Stimulated activated naive CD8-positive, alpha-beta T cell treated with anti-CD3 and anti-CD28 coated beads, Interleukin-15, Interleukin-2, amounts not matched to agents 100 ng/mL and 50 ng/mL, for 24 hours (primary cell): ENCODE data around the gene PSMD1.
"Not testable (repeated sequence)": the region's sequence is repeated elsewhere in the genome, so short reads cannot be mapped to it uniquely, and the experiment has no call there.

Experiments used
- H3K27ac Mint-ChIP-seq: one replicate; pipeline ENCODE4 v1.8.0; 2021; ENCODE audit warnings: mild to moderate bottlenecking, mixed read lengths
- H3K27me3 Mint-ChIP-seq: one replicate; pipeline ENCODE4 v1.8.0; 2021; ENCODE audit warnings: mixed read lengths
- H3K36me3 Mint-ChIP-seq: one replicate; pipeline ENCODE4 v1.8.0; 2021; ENCODE audit warnings: low read depth, mixed read lengths
- H3K4me1 Mint-ChIP-seq: one replicate; pipeline ENCODE4 v1.8.0; 2021; ENCODE audit warnings: low read depth, mixed read lengths
- H3K4me3 Mint-ChIP-seq: one replicate; pipeline ENCODE4 v1.8.0; 2021; ENCODE audit warnings: mild to moderate bottlenecking, mixed read lengths
- H3K9me3 Mint-ChIP-seq: one replicate; pipeline ENCODE4 v1.8.0; 2021; ENCODE audit warnings: mixed read lengths

Gene PSMD1

GRCh38 chr2:231130336-231131056, 73.8 kb downstream of the PSMD1 start:
- no peak overlapping the region for H3K27ac Mint-ChIP-seq

GRCh38 chr2:231132129-231132528, 75.5 kb downstream of the PSMD1 start:
- peaks cover 16% of the 10 kb centered on the region for H3K36me3 Mint-ChIP-seq
- H3K27me3 Mint-ChIP-seq, result no peaks in the 10 kb centered on the region
- no peak overlapping the region for H3K4me3 Mint-ChIP-seq
- H3K27ac Mint-ChIP-seq, result no peak overlapping the region
- no peaks in the 10 kb centered on the region for H3K9me3 Mint-ChIP-seq
- H3K4me1 Mint-ChIP-seq, result peaks cover 8% of the 10 kb centered on the region

More at GRCh38 chr2:231130336-231131056, 73.8 kb downstream of the PSMD1 start:
- H3K4me3 Mint-ChIP-seq, result no peak overlapping the region
- H3K9me3 Mint-ChIP-seq, result no peaks in the 10 kb centered on the region
- H3K36me3 Mint-ChIP-seq, result peaks cover 8% of the 10 kb centered on the region
- H3K4me1 Mint-ChIP-seq, result peaks cover 8% of the 10 kb centered on the region
- H3K27me3 Mint-ChIP-seq, result no peaks in the 10 kb centered on the region

GRCh38 chr2:231133365-231134099, 76.9 kb downstream of the PSMD1 start:
- Mint-ChIP-seq H3K9me3 (no peaks in the 10 kb centered on the region), H3K4me1 (peaks cover 8% of the 10 kb centered on the region), H3K4me3 (no peak overlapping the region), H3K27me3 (no peaks in the 10 kb centered on the region), H3K36me3 (peaks cover 20% of the 10 kb centered on the region), H3K27ac (no peak overlapping the region)

- Mint-ChIP-seq H3K9me3 (no peaks in the 10 kb centered on the region), H3K4me3 (no peak overlapping the region), H3K27me3 (no peaks in the 10 kb centered on the region), H3K27ac (no peak overlapping the region), H3K4me1 (peaks cover 8% of the 10 kb centered on the region), H3K36me3 (peaks cover 16% of the 10 kb centered on the region)
These were observed 78.4 kb downstream of the PSMD1 start for GRCh38 chr2:231134910-231135655.

- Mint-ChIP-seq H3K36me3 (peaks cover 26% of the 10 kb centered on the region), H3K27ac (no peak overlapping the region), H3K27me3 (no peaks in the 10 kb centered on the region), H3K4me3 (no peak overlapping the region), H3K9me3 (no peaks in the 10 kb centered on the region), H3K4me1 (no peaks in the 10 kb centered on the region)
These were observed 82.0 kb downstream of the PSMD1 start for GRCh38 chr2:231138699-231139098.

GRCh38 chr2:231139796-231140195, 83.1 kb downstream of the PSMD1 start:
- Mint-ChIP-seq H3K9me3 (no peaks in the 10 kb centered on the region), H3K27me3 (no peaks in the 10 kb centered on the region), H3K4me3 (no peak overlapping the region), H3K36me3 (peaks cover 29% of the 10 kb centered on the region), H3K4me1 (no peaks in the 10 kb centered on the region), H3K27ac (no peak overlapping the region)

- not testable (repeated sequence) for H3K27me3 Mint-ChIP-seq, H3K4me3 Mint-ChIP-seq, H3K27ac Mint-ChIP-seq, H3K4me1 Mint-ChIP-seq, H3K9me3 Mint-ChIP-seq
- H3K36me3 Mint-ChIP-seq, result peaks cover 29% of the 10 kb centered on the region
These were observed 84.1 kb downstream of the PSMD1 start for GRCh38 chr2:231140808-231141207.

GRCh38 chr2:231144896-231145295, 88.2 kb downstream of the PSMD1 start:
- no peaks in the 10 kb centered on the region for H3K27me3 Mint-ChIP-seq
- H3K4me3 Mint-ChIP-seq, result no peak overlapping the region
- H3K27ac Mint-ChIP-seq, result no peak overlapping the region
- H3K9me3 Mint-ChIP-seq, result no peaks in the 10 kb centered on the region
- peaks cover 59% of the 10 kb centered on the region for H3K36me3 Mint-ChIP-seq
- no peaks in the 10 kb centered on the region for H3K4me1 Mint-ChIP-seq

- H3K4me3 Mint-ChIP-seq, result no peak overlapping the region
- H3K27ac Mint-ChIP-seq, result no peak overlapping the region
These were observed 90.0 kb downstream of the PSMD1 start for GRCh38 chr2:231146665-231147064.

GRCh38 chr2:231152800-231153557, 96.3 kb downstream of the PSMD1 start:
- no peaks in the 10 kb centered on the region for H3K9me3 Mint-ChIP-seq
- no peaks in the 10 kb centered on the region for H3K27me3 Mint-ChIP-seq
- H3K36me3 Mint-ChIP-seq, result peaks cover 75% of the 10 kb centered on the region
- no peak overlapping the region for H3K4me3 Mint-ChIP-seq
- H3K4me1 Mint-ChIP-seq, result peaks cover 2% of the 10 kb centered on the region
- H3K27ac Mint-ChIP-seq, result no peak overlapping the region

More at GRCh38 chr2:231146665-231147064, 90.0 kb downstream of the PSMD1 start:
- Mint-ChIP-seq H3K27me3 (no peaks in the 10 kb centered on the region), H3K36me3 (peaks cover 65% of the 10 kb centered on the region), H3K9me3 (no peaks in the 10 kb centered on the region), H3K4me1 (no peaks in the 10 kb centered on the region)

- H3K27ac Mint-ChIP-seq, result no peak overlapping the region
- no peaks in the 10 kb centered on the region for H3K9me3 Mint-ChIP-seq
- H3K27me3 Mint-ChIP-seq, result no peaks in the 10 kb centered on the region
- peaks cover 67% of the 10 kb centered on the region for H3K36me3 Mint-ChIP-seq
- H3K4me1 Mint-ChIP-seq, result peaks cover 39% of the 10 kb centered on the region
- H3K4me3 Mint-ChIP-seq, result no peak overlapping the region
These were observed 102.6 kb downstream of the PSMD1 start for GRCh38 chr2:231159306-231159705.

GRCh38 chr2:231160701-231161100, 104.0 kb downstream of the PSMD1 start:
- Mint-ChIP-seq H3K27me3 (no peaks in the 10 kb centered on the region), H3K36me3 (peaks cover 70% of the 10 kb centered on the region), H3K4me3 (no peak overlapping the region), H3K4me1 (peaks cover 39% of the 10 kb centered on the region), H3K9me3 (no peaks in the 10 kb centered on the region), H3K27ac (peak overlapping the region; percentile 26)

- Mint-ChIP-seq H3K9me3 (no peaks in the 10 kb centered on the region), H3K27ac (peak overlapping the region; percentile 91), H3K27me3 (no peaks in the 10 kb centered on the region), H3K4me3 (peak overlapping the region; percentile 33), H3K36me3 (peaks cover 71% of the 10 kb centered on the region), H3K4me1 (peaks cover 39% of the 10 kb centered on the region)
These were observed 104.7 kb downstream of the PSMD1 start for GRCh38 chr2:231161252-231161839.

- no peaks in the 10 kb centered on the region for H3K27me3 Mint-ChIP-seq
- peaks cover 74% of the 10 kb centered on the region for H3K36me3 Mint-ChIP-seq
- peaks cover 44% of the 10 kb centered on the region for H3K4me1 Mint-ChIP-seq
- no peaks in the 10 kb centered on the region for H3K9me3 Mint-ChIP-seq
- H3K4me3 Mint-ChIP-seq, result peak overlapping the region; percentile 33
- H3K27ac Mint-ChIP-seq, result peak overlapping the region; percentile 91
These were observed 105.2 kb downstream of the PSMD1 start for GRCh38 chr2:231161877-231162329.
